Measurements from ENCODE around the gene MINDY4. TPM values are rescaled to one million over a fixed set of nuclear protein-coding genes. Genes with fewer than 3 reads are reported as not detected.

Gene MINDY4
- polyA plus RNA-seq, 3 donors: 0.15 to 0.17 TPM; not detected in 1

DNA sequence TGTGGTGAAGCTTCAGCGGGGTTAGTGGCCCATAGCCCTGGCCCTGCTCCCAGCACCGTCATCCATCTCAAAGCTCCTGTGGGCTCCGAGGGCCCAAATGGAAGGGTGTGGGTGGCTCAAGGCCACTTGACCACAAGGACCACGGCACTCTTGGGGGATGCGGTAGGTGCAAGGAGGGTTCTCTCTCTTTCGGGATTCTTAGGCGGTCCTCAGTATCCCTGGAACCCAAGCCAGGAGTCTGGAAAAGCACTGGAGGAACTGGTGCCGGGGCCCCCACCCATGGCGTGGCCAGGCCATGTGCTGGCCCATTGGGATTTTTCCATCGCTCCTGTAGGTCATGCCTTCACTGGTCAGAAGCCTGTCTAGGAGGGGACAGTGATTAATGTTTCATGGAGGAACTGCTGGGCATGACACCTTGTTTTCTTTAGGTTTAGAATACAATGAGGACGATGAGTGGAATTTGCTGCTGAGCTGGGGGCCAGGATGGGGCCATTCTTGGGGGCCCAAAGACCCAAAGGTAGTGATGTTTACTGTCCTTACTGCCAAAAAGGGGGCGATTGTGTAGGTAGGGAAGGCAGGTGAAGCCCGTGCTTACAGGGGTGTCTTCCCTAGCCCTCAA, 157.1 kb downstream of the MINDY4 start:
- Histone ChIP-seq H3K4me2 (replicated peaks; ENCODE audit: extremely low read depth, low read length, poor library complexity, severe bottlenecking) (no peak overlapping the region), H3K4me3 (replicated peaks in 1 of 3; ENCODE audit: low read depth in 2 of 3, low read length in 3 of 3) (no peak overlapping the region), H3K79me2 (ENCODE audit: insufficient read depth, low read length) (no peaks in the 10 kb centered on the region), H3K27me3 (ENCODE audit: control insufficient read depth in 2 of 2, insufficient read depth in 2 of 2, low read length in 2 of 2) (no peaks in the 10 kb centered on the region), H3K27ac (ENCODE audit: low read depth in 1 of 2, low read length in 2 of 2) (no peak overlapping the region), H4K20me1 (ENCODE audit: insufficient read depth, low read length) (no peaks in the 10 kb centered on the region), H3K36me3 (replicated peaks in 1 of 2; ENCODE audit: control insufficient read depth in 1 of 2, insufficient read depth in 2 of 2, low read length in 2 of 2) (no peaks in the 10 kb centered on the region), H3K4me1 (ENCODE audit: control insufficient read depth in 1 of 2, insufficient read depth in 2 of 2, low read length in 2 of 2) (no peaks in the 10 kb centered on the region), H3K9me3 (replicated peaks in 1 of 2; ENCODE audit: control insufficient read depth in 1 of 2, insufficient read depth in 1 of 2, low read length in 2 of 2) (peaks cover 0 to 7% of the 10 kb centered on the region in 2 donors), H3K9ac (ENCODE audit: insufficient read depth, low read length, poor library complexity, severe bottlenecking) (no peak overlapping the region), H2AFZ (ENCODE audit: insufficient read depth, low read depth, low read length, poor library complexity, severe bottlenecking) (no peak overlapping the region)
- Mint-ChIP-seq H3K4me3 (no peak overlapping the region), H3K36me3 (no peaks in the 10 kb centered on the region), H3K9me3 (peaks cover 3 to 16% (median 6%) of the 10 kb centered on the region in 7 donors), H3K27ac (no peak overlapping the region), H3K4me1 (no peaks in the 10 kb centered on the region), H3K27me3 (ENCODE audit: low read depth in 3 of 3) (peaks cover 0 to 3% (median 2%) of the 10 kb centered on the region in 3 donors)
- intact Hi-C loops (cut with micrococcal nuclease): no loop called here
- DNase-seq: no peak
- no peak for TF ChIP-seq CTCF (IDR thresholded peaks at IDR 0.05)
- 97% methylated on average over 10 of the region's 13 CpGs for WGBS (ENCODE audit: insufficient coverage)

GRCh38 chr7:30929686-30930085, 158.5 kb downstream of the MINDY4 start:
- no peak overlapping the region for H2AFZ ChIP-seq (ENCODE audit: insufficient read depth, low read depth, low read length, poor library complexity, severe bottlenecking)
- H3K27ac Mint-ChIP-seq: no peak overlapping the region
- no peaks in the 10 kb centered on the region for H3K79me2 ChIP-seq (ENCODE audit: insufficient read depth, low read length)
- H3K4me3 Mint-ChIP-seq: no peak overlapping the region
- H3K27me3 ChIP-seq (ENCODE audit: control insufficient read depth in 2 of 2, insufficient read depth in 2 of 2, low read length in 2 of 2): no peaks in the 10 kb centered on the region
- no peaks in the 10 kb centered on the region for H4K20me1 ChIP-seq (ENCODE audit: insufficient read depth, low read length)
- H3K27ac ChIP-seq (ENCODE audit: low read depth in 1 of 2, low read length in 2 of 2): no peak overlapping the region
- no peaks in the 10 kb centered on the region for H3K4me1 Mint-ChIP-seq
- H3K4me3 ChIP-seq (replicated peaks in 1 of 3; ENCODE audit: low read depth in 2 of 3, low read length in 3 of 3): no peak overlapping the region
- intact Hi-C loops (cut with micrococcal nuclease): no loop called here
- no peaks in the 10 kb centered on the region for H3K36me3 ChIP-seq (replicated peaks in 1 of 2; ENCODE audit: control insufficient read depth in 1 of 2, insufficient read depth in 2 of 2, low read length in 2 of 2)
- no peak for DNase-seq
- no peak overlapping the region for H3K4me2 ChIP-seq (replicated peaks; ENCODE audit: extremely low read depth, low read length, poor library complexity, severe bottlenecking)
- WGBS (ENCODE audit: insufficient coverage): no CpG with 5 or more reads among the region's 4 CpGs
- no peaks in the 10 kb centered on the region for H3K4me1 ChIP-seq (ENCODE audit: control insufficient read depth in 1 of 2, insufficient read depth in 2 of 2, low read length in 2 of 2)
- H3K27me3 Mint-ChIP-seq (ENCODE audit: low read depth in 3 of 3): peaks cover 0 to 2% (median 2%) of the 10 kb centered on the region in 3 donors
- peaks cover 3 to 16% (median 6%) of the 10 kb centered on the region in 7 donors for H3K9me3 Mint-ChIP-seq
- H3K9me3 ChIP-seq (replicated peaks in 1 of 2; ENCODE audit: control insufficient read depth in 1 of 2, insufficient read depth in 1 of 2, low read length in 2 of 2): peaks cover 0 to 7% of the 10 kb centered on the region in 2 donors
- no peak for TF ChIP-seq CTCF (IDR thresholded peaks at IDR 0.05)
- H3K36me3 Mint-ChIP-seq: no peaks in the 10 kb centered on the region
- H3K9ac ChIP-seq (ENCODE audit: insufficient read depth, low read length, poor library complexity, severe bottlenecking): no peak overlapping the region
